Keratinocyte (primary cell): ENCODE results near the gene ARHGAP22. TPM values are rescaled to one million over a fixed set of nuclear protein-coding genes. Genes with fewer than 3 reads are reported as not detected.

Source experiments
- DNase-seq: peaks from one replicate; pipeline ENCODE4 v3.0.0-alpha.2; 2011; ENCODE audit warnings: low read depth, missing footprints, low spot score
- FAIRE-seq: peaks from 2 replicates; lab custom pipeline; 2011; peaks lifted over from hg19 to GRCh38; lab: Jason Lieb, UNC
- H2AFZ ChIP-seq: 2 replicates; pipeline ENCODE4 v1.6.0; 2012; ENCODE audit warnings: low read length, control low read depth, inconsistent platforms; ENCODE audit not compliant: control insufficient read depth
- H3K27ac ChIP-seq: 2 replicates; pipeline ENCODE4 v1.5.1; 2011; ENCODE audit warnings: low read length; ENCODE audit not compliant: control insufficient read depth, insufficient read depth
- H3K27me3 ChIP-seq: 3 replicates; pipeline ENCODE4 v1.6.0; 2011; ENCODE audit warnings: low read length; ENCODE audit not compliant: control insufficient read depth, insufficient read depth; ENCODE audit errors: extremely low read depth
- H3K36me3 ChIP-seq, 2 experiments: 2 replicates in 1 of 2; 3 replicates in 1 of 2; pipeline ENCODE4 v1.5.1; 2011; ENCODE audit warnings: low read length in 2 of 2, mild to moderate bottlenecking in 1 of 2; ENCODE audit not compliant: control insufficient read depth in 2 of 2, insufficient read depth in 2 of 2; ENCODE audit errors: extremely low read depth in 1 of 2
- H3K4me1 ChIP-seq: 3 replicates; pipeline ENCODE4 v1.5.1; 2011; ENCODE audit warnings: low read length; ENCODE audit not compliant: control insufficient read depth, insufficient read depth; ENCODE audit errors: extremely low read depth
- H3K4me2 ChIP-seq: 3 replicates; pipeline ENCODE4 v1.6.0; 2011; ENCODE audit warnings: low read depth, low read length; ENCODE audit not compliant: control insufficient read depth, insufficient read depth; ENCODE audit errors: extremely low read depth
- H3K4me3 ChIP-seq, 3 experiments: fragments of 200-600 bp in 1 of 3; sonication (generic) in 1 of 3; 2 replicates in 2 of 3; 3 replicates in 1 of 3; pipeline ENCODE4 v1.5.1; 2011 to 2016; ENCODE audit warnings: low read length in 3 of 3, mild to moderate bottlenecking in 3 of 3, control low read depth in 2 of 3, inconsistent platforms in 1 of 3, low read depth in 1 of 3, mixed read lengths in 1 of 3, mixed run types in 1 of 3, moderate library complexity in 1 of 3; ENCODE audit not compliant: control insufficient read depth in 2 of 3, insufficient read depth in 2 of 3; ENCODE audit errors: extremely low read depth in 1 of 3
- H3K79me2 ChIP-seq: 2 replicates; pipeline ENCODE4 v1.6.0; 2012; ENCODE audit warnings: low read length; ENCODE audit not compliant: control insufficient read depth, insufficient read depth
- H3K9ac ChIP-seq: 3 replicates; pipeline ENCODE4 v1.6.0; 2011; ENCODE audit warnings: low read length; ENCODE audit not compliant: control insufficient read depth, insufficient read depth; ENCODE audit errors: extremely low read depth
- H3K9me1 ChIP-seq: 3 replicates; pipeline ENCODE4 v1.6.0; 2011; ENCODE audit warnings: low read length; ENCODE audit not compliant: control insufficient read depth, insufficient read depth; ENCODE audit errors: extremely low read depth
- H3K9me3 ChIP-seq: 2 replicates; pipeline ENCODE4 v1.5.1; 2012; ENCODE audit warnings: low read depth, low read length; ENCODE audit not compliant: control insufficient read depth
- H4K20me1 ChIP-seq: 3 replicates; pipeline ENCODE4 v1.6.0; 2011; ENCODE audit warnings: low read length; ENCODE audit not compliant: control insufficient read depth, insufficient read depth; ENCODE audit errors: extremely low read depth
- EZH2 ChIP-seq: IDR thresholded peaks from one replicate; pipeline ENCODE4 v1.6.1; 2012; ENCODE audit warnings: inconsistent platforms, mild to moderate bottlenecking, low read length, moderate library complexity
- dilution Hi-C: fragments of 300-500 bp; cut with MboI; formaldehyde crosslinking; loops from one replicate; pipeline ENCODE4 v1.7.0; 2020; ENCODE audit warnings: low sequenced_read_pairs; ENCODE audit not compliant: extremely low pct_ligation_motif_present
- polyA plus RNA-seq, 5 experiments: library from polyadenylated mRNA; depleted of rRNA in 3 of 5; stranded (reverse) in 3 of 5; stranded (forward) in 1 of 5; unstranded in 1 of 5; fragments of >200 nt; gene quantifications; 1 replicate in 1 of 5; 2 replicates in 3 of 5; 3 replicates in 1 of 5; pipeline versions ENCODE4 v1.2.1 to v1.2.3, GENCODE V29; 2011 to 2012; ENCODE audit warnings: missing spikeins in 2 of 5, low read depth in 1 of 5, low replicate concordance in 1 of 5
- TF ChIP-seq, protein P1 (sequence below), 3 experiments: IDR thresholded peaks in 1 of 3; conservative IDR thresholded peaks in 1 of 3; optimal IDR thresholded peaks in 1 of 3; 2 replicates in 2 of 3; 3 replicates in 1 of 3; pipeline versions ENCODE3 to v1.5.1; 2011; ENCODE audit warnings: low read length in 3 of 3, mild to moderate bottlenecking in 3 of 3, moderate library complexity in 2 of 3, control low read depth in 1 of 3, inconsistent platforms in 1 of 3; ENCODE audit not compliant: insufficient read depth in 2 of 3; ENCODE audit errors: extremely low read depth in 1 of 3

ARHGAP22 gene
- polyA plus RNA-seq, 1 donor (not counting 4 experiments of a cell fraction or from before 2014, with no cell fraction given): 4.9 TPM

DNA sequence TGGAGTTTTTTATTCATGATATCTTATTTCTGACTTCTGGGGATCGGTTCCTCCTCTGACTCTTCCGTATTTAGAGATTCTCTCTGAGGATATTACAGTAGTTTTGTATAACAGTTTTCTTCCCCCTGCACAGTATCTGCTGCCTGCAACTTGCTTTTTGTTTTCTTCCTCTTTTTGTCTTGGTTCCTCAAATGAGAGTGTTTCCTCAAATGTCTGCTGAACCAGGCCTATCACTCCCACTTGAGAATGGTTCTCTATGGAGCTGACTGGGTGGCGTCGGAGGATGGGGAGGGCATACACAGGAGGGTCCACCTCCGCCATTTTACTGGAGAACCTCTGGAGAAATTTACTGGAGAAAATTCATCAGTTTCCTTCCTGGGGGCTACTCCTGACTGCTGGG is 27.7 kb downstream of the ARHGAP22 start:
- Histone ChIP-seq H3K79me2 (no peaks in the 10 kb centered on the region), H3K27me3 (peaks cover 4% of the 10 kb centered on the region), H3K36me3 (no peaks in the 10 kb centered on the region), H3K4me1 (peaks cover 11% of the 10 kb centered on the region), H2AFZ (no peak overlapping the region), H3K4me3 (no peak overlapping the region), H3K9me3 (no peaks in the 10 kb centered on the region), H3K9ac (no peak overlapping the region), H3K27ac (no peak overlapping the region), H3K4me2 (no peak overlapping the region), H3K9me1 (no peaks in the 10 kb centered on the region), H4K20me1 (no peaks in the 10 kb centered on the region)
- dilution Hi-C loops: no loop called here
- DNase-seq (no peak), FAIRE-seq (no peak)
- TF ChIP-seq, protein P1, sequence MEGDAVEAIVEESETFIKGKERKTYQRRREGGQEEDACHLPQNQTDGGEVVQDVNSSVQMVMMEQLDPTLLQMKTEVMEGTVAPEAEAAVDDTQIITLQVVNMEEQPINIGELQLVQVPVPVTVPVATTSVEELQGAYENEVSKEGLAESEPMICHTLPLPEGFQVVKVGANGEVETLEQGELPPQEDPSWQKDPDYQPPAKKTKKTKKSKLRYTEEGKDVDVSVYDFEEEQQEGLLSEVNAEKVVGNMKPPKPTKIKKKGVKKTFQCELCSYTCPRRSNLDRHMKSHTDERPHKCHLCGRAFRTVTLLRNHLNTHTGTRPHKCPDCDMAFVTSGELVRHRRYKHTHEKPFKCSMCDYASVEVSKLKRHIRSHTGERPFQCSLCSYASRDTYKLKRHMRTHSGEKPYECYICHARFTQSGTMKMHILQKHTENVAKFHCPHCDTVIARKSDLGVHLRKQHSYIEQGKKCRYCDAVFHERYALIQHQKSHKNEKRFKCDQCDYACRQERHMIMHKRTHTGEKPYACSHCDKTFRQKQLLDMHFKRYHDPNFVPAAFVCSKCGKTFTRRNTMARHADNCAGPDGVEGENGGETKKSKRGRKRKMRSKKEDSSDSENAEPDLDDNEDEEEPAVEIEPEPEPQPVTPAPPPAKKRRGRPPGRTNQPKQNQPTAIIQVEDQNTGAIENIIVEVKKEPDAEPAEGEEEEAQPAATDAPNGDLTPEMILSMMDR (optimal IDR thresholded peaks at IDR 0.05 in 1 of 3, IDR thresholded peaks at IDR 0.05 in 1 of 3, conservative IDR thresholded peaks at IDR 0.05 in 1 of 3; ENCODE audit: extremely low read depth in 1 of 3, insufficient read depth in 2 of 3, low read length in 3 of 3): no peak
- no peak for TF ChIP-seq EZH2

DNA sequence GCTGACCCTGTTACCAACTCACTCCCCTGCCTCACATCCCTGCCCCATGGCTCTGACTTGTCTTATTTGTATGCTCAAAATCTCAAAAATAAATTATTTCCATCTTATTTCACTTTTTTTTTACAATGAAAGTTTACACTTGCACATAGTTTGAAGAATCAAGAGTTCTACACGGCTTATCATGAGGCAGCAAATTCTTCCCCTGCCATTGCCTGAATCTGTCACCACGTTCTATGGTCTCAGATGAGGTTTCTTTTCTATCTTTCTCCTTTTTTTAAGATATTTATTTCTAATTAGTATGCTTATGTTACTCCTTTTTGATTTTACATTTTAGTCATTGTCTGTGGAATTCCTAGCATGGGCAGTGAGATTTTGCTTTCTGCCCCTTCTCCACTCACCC is 28.4 kb downstream of the ARHGAP22 start:
- no peak for FAIRE-seq
- no peaks in the 10 kb centered on the region for H3K36me3 ChIP-seq
- no peaks in the 10 kb centered on the region for H3K9me3 ChIP-seq
- no peak for TF ChIP-seq EZH2
- TF ChIP-seq, protein P1 (optimal IDR thresholded peaks at IDR 0.05 in 1 of 3, IDR thresholded peaks at IDR 0.05 in 1 of 3, conservative IDR thresholded peaks at IDR 0.05 in 1 of 3; ENCODE audit: extremely low read depth in 1 of 3, insufficient read depth in 2 of 3, low read length in 3 of 3): no peak
- no peak overlapping the region for H2AFZ ChIP-seq
- DNase-seq: no peak
- no peak overlapping the region for H3K27ac ChIP-seq
- no peak overlapping the region for H3K9ac ChIP-seq
- H3K27me3 ChIP-seq: peaks cover 4% of the 10 kb centered on the region
- no peaks in the 10 kb centered on the region for H4K20me1 ChIP-seq
- dilution Hi-C loops: no loop called here
- H3K79me2 ChIP-seq: no peaks in the 10 kb centered on the region
- H3K9me1 ChIP-seq: no peaks in the 10 kb centered on the region
- H3K4me3 ChIP-seq: no peak overlapping the region
- peaks cover 11% of the 10 kb centered on the region for H3K4me1 ChIP-seq
- H3K4me2 ChIP-seq: no peak overlapping the region
